ENCODE measurements around the gene RBPMS2.

- no peak for TF ChIP-seq POLR2A (IDR thresholded peaks at IDR 0.05)
- TF ChIP-seq, protein P1, sequence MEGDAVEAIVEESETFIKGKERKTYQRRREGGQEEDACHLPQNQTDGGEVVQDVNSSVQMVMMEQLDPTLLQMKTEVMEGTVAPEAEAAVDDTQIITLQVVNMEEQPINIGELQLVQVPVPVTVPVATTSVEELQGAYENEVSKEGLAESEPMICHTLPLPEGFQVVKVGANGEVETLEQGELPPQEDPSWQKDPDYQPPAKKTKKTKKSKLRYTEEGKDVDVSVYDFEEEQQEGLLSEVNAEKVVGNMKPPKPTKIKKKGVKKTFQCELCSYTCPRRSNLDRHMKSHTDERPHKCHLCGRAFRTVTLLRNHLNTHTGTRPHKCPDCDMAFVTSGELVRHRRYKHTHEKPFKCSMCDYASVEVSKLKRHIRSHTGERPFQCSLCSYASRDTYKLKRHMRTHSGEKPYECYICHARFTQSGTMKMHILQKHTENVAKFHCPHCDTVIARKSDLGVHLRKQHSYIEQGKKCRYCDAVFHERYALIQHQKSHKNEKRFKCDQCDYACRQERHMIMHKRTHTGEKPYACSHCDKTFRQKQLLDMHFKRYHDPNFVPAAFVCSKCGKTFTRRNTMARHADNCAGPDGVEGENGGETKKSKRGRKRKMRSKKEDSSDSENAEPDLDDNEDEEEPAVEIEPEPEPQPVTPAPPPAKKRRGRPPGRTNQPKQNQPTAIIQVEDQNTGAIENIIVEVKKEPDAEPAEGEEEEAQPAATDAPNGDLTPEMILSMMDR (IDR thresholded peaks at IDR 0.05), result no peak
Observed at GRCh38 chr15:64816452-64816851, 41.1 kb upstream of the RBPMS2 start.
